Pancreas (tissue), 10 donors: ENCODE data around the gene TMEM151B. TPM values are rescaled to one million over a fixed set of nuclear protein-coding genes. Genes with fewer than 3 reads are reported as not detected.
"Not testable (repeated sequence)": the region's sequence is repeated elsewhere in the genome, so short reads cannot be mapped to it uniquely, and the experiment has no call there.

Experiments used
- ATAC-seq, 4 donors: fragments of 200-7000 bp; cut with Tn5 transposase; one replicate each; pipeline versions ENCODE4 v1.8.0 to v1.9.1; 2020; ENCODE audit warnings: mild to moderate bottlenecking in 4 of 4, moderate library complexity in 4 of 4
- DNase-seq, 6 donors: peaks; one replicate each; pipeline ENCODE4 v3.0.0-alpha.2; 2020
- FAIRE-seq: peaks from 2 replicates; lab custom pipeline; 2012; peaks lifted over from hg19 to GRCh38; lab: Jason Lieb, UNC
- H3K27ac ChIP-seq, 4 donors: fragments of 200-600 bp; sonication (generic); 1 replicate in 3 of 4; 2 replicates in 1 of 4; pipeline versions ENCODE4 v1.5.0 to v1.8.0; 2020
- H3K27me3 ChIP-seq, 4 donors: fragments of 200-600 bp; one replicate each; pipeline ENCODE4 v1.8.0; 2021
- H3K36me3 ChIP-seq, 3 donors: fragments of 200-600 bp; sonication (generic) in 1 of 3; one replicate each; pipeline versions ENCODE4 v1.5.0 to v1.8.0; 2020 to 2021
- H3K4me1 ChIP-seq, 3 donors: fragments of 200-600 bp; one replicate each; pipeline ENCODE4 v1.8.0; 2021
- H3K4me3 ChIP-seq, 4 donors: fragments of 200-600 bp; sonication (generic) in 2 of 4; one replicate each; pipeline versions ENCODE4 v1.5.0 to v1.8.0; 2020 to 2021
- H3K9me3 ChIP-seq, 4 donors: fragments of 200-600 bp; one replicate each; pipeline ENCODE4 v1.8.0; 2021
- WGBS, 2 donors: extraction: QIAGEN DNeasy Blood & Tissue Kit; methylation state at CpG; one replicate each; pipeline ENCODE4 v1.1.7; 2013; 5-methylcytosine and 5-hydroxymethylcytosine counted together
- intact Hi-C, 3 donors: fragments of 100-400 bp; cut with DNase I; formaldehyde crosslinking; loops; one replicate each; pipeline versions ENCODE4 v1.11.1 to v1.14.2; 2022
- polyA plus RNA-seq, 2 donors: library from polyadenylated mRNA; stranded (reverse); fragments of 200-250 nt; gene quantifications; one replicate each; pipeline ENCODE4 v1.2.3, GENCODE V29; 2013
- total RNA-seq, 6 donors: library from RNA; stranded (reverse); fragmentation: NEBNext Ultra II Directional in 4 of 6; extraction: Animal tissue kit (Norgen Biotek cat#: 25700) in 4 of 6; gene quantifications; one replicate each; pipeline versions ENCODE4 v1.2.1 to v1.2.4, GENCODE V29; 2021 to 2023
- TF ChIP-seq, protein P1 (sequence below), 4 donors: fragments of 200-600 bp; sonication (generic) in 3 of 4; IDR thresholded peaks; one replicate each; pipeline versions ENCODE4 v1.5.0 to v1.8.0; 2021; ENCODE audit warnings: antibody characterized with exemption in 4 of 4
- donor health status: healthy with polysubstance abuse.
- donor health status: DM: no; HTN: no; CAD: no; lungs with moderate emphysema.
- donor health status: DM: no; HTN: no; CAD: no.
- donor health status: control.
- donor health status: control.
- donor health status: Bipolar disorder and iron deficiency.
- donor health status: DM: yes; HTN: yes; CAD: no.
- donor health status: DM: no; HTN: no; CAD: no.
- donor health status: DM: no; HTN: no; CAD: no.
- donor health status: DM: yes; HTN: yes; CAD: no.

The TMEM151B gene
- total and polyA plus RNA-seq, 8 donors, result 0.06 to 0.65 (median 0.12) TPM; not detected in 2

- Histone ChIP-seq H3K4me1 (no peaks in the 10 kb centered on the region), H3K9me3 (no peaks in the 10 kb centered on the region), H3K27ac (no peak overlapping the region), H3K36me3 (no peaks in the 10 kb centered on the region), H3K4me3 (no peak overlapping the region), H3K27me3 (no peaks in the 10 kb centered on the region)
- TF ChIP-seq, protein P1, sequence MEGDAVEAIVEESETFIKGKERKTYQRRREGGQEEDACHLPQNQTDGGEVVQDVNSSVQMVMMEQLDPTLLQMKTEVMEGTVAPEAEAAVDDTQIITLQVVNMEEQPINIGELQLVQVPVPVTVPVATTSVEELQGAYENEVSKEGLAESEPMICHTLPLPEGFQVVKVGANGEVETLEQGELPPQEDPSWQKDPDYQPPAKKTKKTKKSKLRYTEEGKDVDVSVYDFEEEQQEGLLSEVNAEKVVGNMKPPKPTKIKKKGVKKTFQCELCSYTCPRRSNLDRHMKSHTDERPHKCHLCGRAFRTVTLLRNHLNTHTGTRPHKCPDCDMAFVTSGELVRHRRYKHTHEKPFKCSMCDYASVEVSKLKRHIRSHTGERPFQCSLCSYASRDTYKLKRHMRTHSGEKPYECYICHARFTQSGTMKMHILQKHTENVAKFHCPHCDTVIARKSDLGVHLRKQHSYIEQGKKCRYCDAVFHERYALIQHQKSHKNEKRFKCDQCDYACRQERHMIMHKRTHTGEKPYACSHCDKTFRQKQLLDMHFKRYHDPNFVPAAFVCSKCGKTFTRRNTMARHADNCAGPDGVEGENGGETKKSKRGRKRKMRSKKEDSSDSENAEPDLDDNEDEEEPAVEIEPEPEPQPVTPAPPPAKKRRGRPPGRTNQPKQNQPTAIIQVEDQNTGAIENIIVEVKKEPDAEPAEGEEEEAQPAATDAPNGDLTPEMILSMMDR (IDR thresholded peaks at IDR 0.05), result no peak
- intact Hi-C loops, result no loop called here
- ATAC-seq (no peak), DNase-seq (no peak), FAIRE-seq (no peak)
- 69 to 70% methylated on average over 6 of the region's 6 CpGs for WGBS, 2 donors
Measured at GRCh38 chr6:44349904-44350649, 79.8 kb downstream of the TMEM151B start.

DNA sequence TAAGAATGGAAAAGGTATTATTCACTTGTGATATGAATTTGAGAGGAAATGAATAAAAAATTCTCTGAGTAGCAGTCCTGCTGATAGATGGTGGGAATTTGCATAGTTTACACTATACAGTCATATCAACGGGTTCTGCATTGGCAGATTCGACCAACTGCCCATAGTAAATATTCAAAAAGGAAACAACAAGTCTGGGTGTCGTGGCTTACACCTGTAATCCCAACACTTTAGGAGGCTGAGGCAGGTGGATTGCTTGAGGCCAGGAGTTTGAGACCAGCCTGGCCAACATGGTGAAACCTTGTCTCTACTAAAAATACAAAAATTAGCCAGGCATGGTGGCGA is 80.4 kb downstream of the TMEM151B start:
- WGBS, 2 donors, result 59 to 64% methylated on average over 4 of the region's 4 CpGs
- DNase-seq, H3K36me3 ChIP-seq, H3K9me3 ChIP-seq, H3K27ac ChIP-seq, ATAC-seq, FAIRE-seq, H3K27me3 ChIP-seq, intact Hi-C loops, H3K4me3 ChIP-seq, H3K4me1 ChIP-seq: not testable (repeated sequence)

GRCh38 chr6:44352259-44352658 is 82.0 kb downstream of the TMEM151B start:
- Histone ChIP-seq H3K4me1 (no peaks in the 10 kb centered on the region), H3K4me3 (no peak overlapping the region), H3K9me3 (no peaks in the 10 kb centered on the region), H3K36me3 (no peaks in the 10 kb centered on the region), H3K27ac (no peak overlapping the region), H3K27me3 (no peaks in the 10 kb centered on the region)
- no peak for ATAC-seq
- WGBS, 2 donors, result 80 to 85% methylated on average over 4 of the region's 4 CpGs
- FAIRE-seq, result no peak
- intact Hi-C loops, result no loop called here
- TF ChIP-seq, protein P1 (IDR thresholded peaks at IDR 0.05), result no peak
- no peak for DNase-seq

GRCh38 chr6:44353336-44353735 is 83.1 kb downstream of the TMEM151B start:
- FAIRE-seq (no peak), ATAC-seq (no peak), DNase-seq (no peak)
- H3K4me1 ChIP-seq, result no peaks in the 10 kb centered on the region
- H3K27ac ChIP-seq, result no peak overlapping the region
- no peak overlapping the region for H3K4me3 ChIP-seq
- TF ChIP-seq, protein P1 (IDR thresholded peaks at IDR 0.05), result no peak
- 65 to 85% methylated on average over 2 of the region's 2 CpGs for WGBS, 2 donors
- intact Hi-C loops, result no loop called here
- no peaks in the 10 kb centered on the region for H3K36me3 ChIP-seq
- H3K9me3 ChIP-seq, result no peaks in the 10 kb centered on the region
- H3K27me3 ChIP-seq, result no peaks in the 10 kb centered on the region

DNA sequence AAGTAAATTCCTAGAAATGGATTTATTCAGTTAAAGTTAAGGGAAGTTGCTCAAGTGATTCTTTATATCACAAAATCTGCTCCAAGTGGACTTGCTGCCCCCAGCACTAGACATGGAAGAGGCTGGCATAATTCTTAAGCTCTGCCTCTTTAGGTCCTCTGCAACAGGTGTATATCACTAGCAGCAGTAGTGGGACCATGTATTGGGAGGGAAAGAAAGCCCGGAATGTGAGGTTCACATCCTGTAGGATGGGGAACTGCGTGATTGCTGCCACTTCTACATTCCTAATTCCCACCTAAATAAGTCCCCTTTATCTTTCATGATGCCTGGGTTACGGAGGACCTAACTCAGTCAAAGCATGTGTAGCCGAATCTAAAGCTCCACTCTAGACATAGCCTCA is 85.4 kb downstream of the TMEM151B start:
- ATAC-seq (no peak), FAIRE-seq (no peak), DNase-seq (no peak)
- no peaks in the 10 kb centered on the region for H3K4me1 ChIP-seq
- H3K27me3 ChIP-seq, result no peaks in the 10 kb centered on the region
- 79 to 84% methylated on average over 4 of the region's 4 CpGs for WGBS, 2 donors
- no peak overlapping the region for H3K4me3 ChIP-seq
- intact Hi-C loops, result no loop called here
- H3K27ac ChIP-seq, result no peak overlapping the region
- TF ChIP-seq, protein P1 (IDR thresholded peaks at IDR 0.05), result no peak
- H3K9me3 ChIP-seq, result no peaks in the 10 kb centered on the region
- H3K36me3 ChIP-seq, result no peaks in the 10 kb centered on the region
